Measurements from ENCODE around the gene SIT1.
A peak's percentile ranks its signal among the peaks of the same experiment; 100 is the strongest.

Gene SIT1

DNA sequence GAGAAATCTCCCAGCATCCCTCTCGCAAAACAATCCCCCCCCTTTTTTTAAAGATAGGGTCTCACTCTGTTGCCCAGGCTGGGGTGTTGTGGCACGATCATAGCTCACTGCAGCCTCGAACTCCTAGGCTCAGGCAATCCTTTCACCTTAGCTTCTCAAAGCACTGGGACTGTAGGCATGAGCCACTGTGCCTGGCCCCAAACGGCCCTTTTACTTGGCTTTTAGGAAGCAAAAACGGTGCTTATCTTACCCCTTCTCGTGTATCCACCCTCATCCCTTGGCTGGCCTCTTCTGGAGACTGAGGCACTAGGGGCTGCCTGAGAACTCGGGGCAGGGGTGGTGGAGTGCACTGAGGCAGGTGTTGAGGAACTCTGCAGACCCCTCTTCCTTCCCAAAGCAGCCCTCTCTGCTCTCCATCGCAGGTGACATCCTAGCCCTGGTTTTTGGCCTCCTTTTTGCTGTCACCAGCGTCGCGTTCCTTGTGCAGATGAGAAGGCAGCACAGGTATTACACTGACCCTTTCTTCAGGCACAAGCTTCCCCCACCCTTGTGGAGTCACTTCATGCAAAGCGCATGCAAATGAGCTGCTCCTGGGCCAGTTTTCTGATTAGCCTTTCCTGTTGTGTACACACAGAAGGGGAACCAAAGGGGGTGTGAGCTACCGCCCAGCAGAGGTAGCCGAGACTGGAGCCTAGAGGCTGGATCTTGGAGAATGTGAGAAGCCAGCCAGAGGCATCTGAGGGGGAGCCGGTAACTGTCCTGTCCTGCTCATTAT lies 29.8 kb upstream of the SIT1 start:
- Histone ChIP-seq H3K4me1 (ENCODE audit: control insufficient read depth in 2 of 2, insufficient read depth in 1 of 2, low read depth in 1 of 2, low read length in 2 of 2) (peaks cover 0 to 16% of the 10 kb centered on the region in 2 donors), H2BK5ac (ENCODE audit: low read length) (no peak overlapping the region), H3K9ac (ENCODE audit: low read depth, low read length, poor library complexity) (no peak overlapping the region), H3K4ac (ENCODE audit: low read length) (no peak overlapping the region), H3K4me3 (ENCODE audit: low read length in 2 of 2) (no peak overlapping the region), H3K36me3 (replicated peaks in 1 of 2; ENCODE audit: control insufficient read depth in 2 of 2, insufficient read depth in 2 of 2, low read length in 2 of 2) (peaks cover 19 to 32% of the 10 kb centered on the region in 2 donors), H2AFZ (ENCODE audit: low read length) (no peak overlapping the region), H4K91ac (ENCODE audit: low read depth, low read length, poor library complexity) (no peak overlapping the region), H3K14ac (ENCODE audit: low read length) (no peak overlapping the region), H3K9me3 (replicated peaks in 1 of 2; ENCODE audit: control insufficient read depth in 2 of 2, insufficient read depth in 1 of 2, low read depth in 1 of 2, low read length in 2 of 2) (no peaks in the 10 kb centered on the region), H2BK15ac (ENCODE audit: low read length) (no peak overlapping the region), H2BK12ac (ENCODE audit: low read length) (no peak overlapping the region), H3K23ac (ENCODE audit: low read depth, low read length, poor library complexity) (peak overlapping the region; percentile 6), H2BK120ac (ENCODE audit: low read depth, low read length) (no peak overlapping the region), H4K8ac (ENCODE audit: low read depth, low read length) (no peak overlapping the region), H3K27ac (replicated peaks; ENCODE audit: low read length) (peak overlapping the region; percentile 36), H3K27me3 (ENCODE audit: control insufficient read depth in 3 of 3, insufficient read depth in 3 of 3, low read depth in 1 of 3, low read length in 3 of 3) (peaks cover 0 to 5% (median 0%) of the 10 kb centered on the region in 3 experiments), H3K4me2 (ENCODE audit: insufficient read depth, low read length, poor library complexity, severe bottlenecking) (no peak overlapping the region), H3K18ac (ENCODE audit: low read length) (no peak overlapping the region), H3K79me1 (ENCODE audit: low read depth, low read length) (no peaks in the 10 kb centered on the region), H2AK5ac (ENCODE audit: low read depth, low read length) (peak overlapping the region; percentile 31)
- no peak for DNase-seq (ENCODE audit: low spot score)
- no CpG with 5 or more reads among the region's 15 CpGs for whole genome bisulfite sequencing, 2 donors (ENCODE audit: extremely low coverage in 2 of 2, insufficient read length in 2 of 2, insufficient replicate concordance in 1 of 2)

DNA sequence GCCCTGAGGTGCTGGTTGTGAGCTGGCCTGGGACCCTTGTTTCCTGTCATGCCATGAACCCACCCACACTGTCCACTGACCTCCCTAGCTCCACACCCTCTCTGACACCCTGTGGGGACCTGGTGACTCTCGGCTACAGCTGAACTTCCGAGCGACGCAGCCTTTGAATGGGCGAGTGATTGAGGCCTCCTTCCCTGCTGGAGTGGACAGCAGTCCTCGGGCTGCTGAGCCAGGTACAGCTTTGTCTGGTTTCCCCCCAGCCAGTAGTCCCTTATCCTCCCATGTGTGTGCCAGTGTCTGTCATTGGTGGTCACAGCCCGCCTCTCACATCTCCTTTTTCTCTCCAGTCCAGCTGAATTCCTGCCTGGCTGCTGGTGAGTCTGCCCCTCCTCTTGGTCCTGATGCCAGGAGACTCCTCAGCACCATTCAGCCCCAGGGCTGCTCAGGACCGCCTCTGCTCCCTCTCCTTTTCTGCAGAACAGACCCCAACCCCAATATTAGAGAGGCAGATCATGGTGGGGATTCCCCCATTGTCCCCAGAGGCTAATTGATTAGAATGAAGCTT lies 29.1 kb upstream of the SIT1 start:
- Histone ChIP-seq H2BK5ac (ENCODE audit: low read length) (no peak overlapping the region), H3K4me3 (ENCODE audit: low read length in 2 of 2) (no peak overlapping the region), H3K4ac (ENCODE audit: low read length) (no peak overlapping the region), H3K79me1 (ENCODE audit: low read depth, low read length) (no peaks in the 10 kb centered on the region), H2BK15ac (ENCODE audit: low read length) (peak overlapping the region; percentile 40), H2BK120ac (ENCODE audit: low read depth, low read length) (no peak overlapping the region), H3K4me2 (ENCODE audit: insufficient read depth, low read length, poor library complexity, severe bottlenecking) (no peak overlapping the region), H2AK5ac (ENCODE audit: low read depth, low read length) (peak overlapping the region; percentile 31), H3K14ac (ENCODE audit: low read length) (no peak overlapping the region), H3K18ac (ENCODE audit: low read length) (peak overlapping the region; percentile 39), H3K23ac (ENCODE audit: low read depth, low read length, poor library complexity) (peak overlapping the region; percentile 59), H3K9me3 (replicated peaks in 1 of 2; ENCODE audit: control insufficient read depth in 2 of 2, insufficient read depth in 1 of 2, low read depth in 1 of 2, low read length in 2 of 2) (no peaks in the 10 kb centered on the region), H4K8ac (ENCODE audit: low read depth, low read length) (no peak overlapping the region), H2AFZ (ENCODE audit: low read length) (no peak overlapping the region), H3K9ac (ENCODE audit: low read depth, low read length, poor library complexity) (no peak overlapping the region), H3K4me1 (ENCODE audit: control insufficient read depth in 2 of 2, insufficient read depth in 1 of 2, low read depth in 1 of 2, low read length in 2 of 2) (peaks cover 0 to 16% of the 10 kb centered on the region in 2 donors), H3K27ac (replicated peaks; ENCODE audit: low read length) (no peak overlapping the region), H3K27me3 (ENCODE audit: control insufficient read depth in 3 of 3, insufficient read depth in 3 of 3, low read depth in 1 of 3, low read length in 3 of 3) (peaks cover 0 to 10% (median 0%) of the 10 kb centered on the region in 3 experiments), H3K36me3 (replicated peaks in 1 of 2; ENCODE audit: control insufficient read depth in 2 of 2, insufficient read depth in 2 of 2, low read length in 2 of 2) (peaks cover 14 to 25% of the 10 kb centered on the region in 2 donors), H2BK12ac (ENCODE audit: low read length) (no peak overlapping the region), H4K91ac (ENCODE audit: low read depth, low read length, poor library complexity) (no peak overlapping the region)
- no CpG with 5 or more reads among the region's 8 CpGs for WGBS, 2 donors (ENCODE audit: extremely low coverage in 2 of 2, insufficient read length in 2 of 2, insufficient replicate concordance in 1 of 2)
- DNase-seq (ENCODE audit: low spot score) = no peak

DNA sequence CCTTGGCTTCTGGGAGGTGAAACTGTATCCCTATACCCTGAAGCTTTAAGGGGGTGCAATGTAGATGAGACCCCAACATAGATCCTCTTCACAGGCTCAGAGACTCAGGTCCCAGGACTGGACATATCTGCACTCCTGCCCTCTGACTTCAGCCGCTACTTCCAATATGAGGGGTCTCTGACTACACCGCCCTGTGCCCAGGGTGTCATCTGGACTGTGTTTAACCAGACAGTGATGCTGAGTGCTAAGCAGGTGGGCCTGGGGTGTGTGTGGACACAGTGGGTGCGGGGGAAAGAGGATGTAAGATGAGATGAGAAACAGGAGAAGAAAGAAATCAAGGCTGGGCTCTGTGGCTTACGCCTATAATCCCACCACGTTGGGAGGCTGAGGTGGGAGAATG lies 28.4 kb upstream of the SIT1 start:
- H2AFZ ChIP-seq (ENCODE audit: low read length) = no peak overlapping the region
- no peaks in the 10 kb centered on the region for H3K79me1 ChIP-seq (ENCODE audit: low read depth, low read length)
- WGBS, 2 donors (ENCODE audit: extremely low coverage in 2 of 2, insufficient read length in 2 of 2, insufficient replicate concordance in 1 of 2) = no CpG with 5 or more reads among the region's 5 CpGs
- no peak overlapping the region for H4K8ac ChIP-seq (ENCODE audit: low read depth, low read length)
- H3K4me3 ChIP-seq (ENCODE audit: low read length in 2 of 2) = no peak overlapping the region
- peaks cover 0 to 18% (median 0%) of the 10 kb centered on the region in 3 experiments for H3K27me3 ChIP-seq (ENCODE audit: control insufficient read depth in 3 of 3, insufficient read depth in 3 of 3, low read depth in 1 of 3, low read length in 3 of 3)
- no peak for DNase-seq (ENCODE audit: low spot score)
- no peak overlapping the region for H2BK120ac ChIP-seq (ENCODE audit: low read depth, low read length)
- H2BK15ac ChIP-seq (ENCODE audit: low read length) = no peak overlapping the region
- peak overlapping the region; percentile 22 for H3K18ac ChIP-seq (ENCODE audit: low read length)
- no peak overlapping the region for H3K14ac ChIP-seq (ENCODE audit: low read length)
- H3K36me3 ChIP-seq (replicated peaks in 1 of 2; ENCODE audit: control insufficient read depth in 2 of 2, insufficient read depth in 2 of 2, low read length in 2 of 2) = peaks cover 10 to 19% of the 10 kb centered on the region in 2 donors
- no peak overlapping the region for H2AK5ac ChIP-seq (ENCODE audit: low read depth, low read length)
- H2BK5ac ChIP-seq (ENCODE audit: low read length) = no peak overlapping the region
- no peak overlapping the region for H3K4ac ChIP-seq (ENCODE audit: low read length)
- H2BK12ac ChIP-seq (ENCODE audit: low read length) = no peak overlapping the region
- H3K4me2 ChIP-seq (ENCODE audit: insufficient read depth, low read length, poor library complexity, severe bottlenecking) = no peak overlapping the region
- H3K27ac ChIP-seq (replicated peaks; ENCODE audit: low read length) = no peak overlapping the region
- H4K91ac ChIP-seq (ENCODE audit: low read depth, low read length, poor library complexity) = no peak overlapping the region
- peak overlapping the region; percentile 9 for H3K9ac ChIP-seq (ENCODE audit: low read depth, low read length, poor library complexity)
- H3K4me1 ChIP-seq (ENCODE audit: control insufficient read depth in 2 of 2, insufficient read depth in 1 of 2, low read depth in 1 of 2, low read length in 2 of 2) = peaks cover 0 to 16% of the 10 kb centered on the region in 2 donors
- no peaks in the 10 kb centered on the region for H3K9me3 ChIP-seq (replicated peaks in 1 of 2; ENCODE audit: control insufficient read depth in 2 of 2, insufficient read depth in 1 of 2, low read depth in 1 of 2, low read length in 2 of 2)
- H3K23ac ChIP-seq (ENCODE audit: low read depth, low read length, poor library complexity) = no peak overlapping the region

DNA sequence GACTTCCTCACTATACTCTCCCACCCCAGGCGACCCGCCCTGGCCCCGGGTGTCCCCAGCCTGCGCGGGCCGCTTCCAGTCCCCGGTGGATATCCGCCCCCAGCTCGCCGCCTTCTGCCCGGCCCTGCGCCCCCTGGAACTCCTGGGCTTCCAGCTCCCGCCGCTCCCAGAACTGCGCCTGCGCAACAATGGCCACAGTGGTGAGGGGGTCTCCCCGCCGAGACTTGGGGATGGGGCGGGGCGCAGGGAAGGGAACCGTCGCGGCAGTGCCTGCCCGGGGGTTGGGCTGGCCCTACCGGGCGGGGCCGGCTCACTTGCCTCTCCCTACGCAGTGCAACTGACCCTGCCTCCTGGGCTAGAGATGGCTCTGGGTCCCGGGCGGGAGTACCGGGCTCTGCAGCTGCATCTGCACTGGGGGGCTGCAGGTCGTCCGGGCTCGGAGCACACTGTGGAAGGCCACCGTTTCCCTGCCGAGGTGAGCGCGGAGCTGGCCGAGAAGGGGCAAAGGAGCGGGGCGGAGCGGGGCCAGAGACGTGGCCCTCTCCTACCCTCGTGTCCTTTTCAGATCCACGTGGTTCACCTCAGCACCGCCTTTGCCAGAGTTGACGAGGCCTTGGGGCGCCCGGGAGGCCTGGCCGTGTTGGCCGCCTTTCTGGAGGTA lies 25.1 kb upstream of the SIT1 start:
- peak overlapping the region in 1 of 2 donors; percentile 78 for H3K4me3 ChIP-seq (ENCODE audit: low read length in 2 of 2)
- H2BK12ac ChIP-seq (ENCODE audit: low read length) = peak overlapping the region; percentile 65
- no peaks in the 10 kb centered on the region for H3K36me3 ChIP-seq (replicated peaks in 1 of 2; ENCODE audit: control insufficient read depth in 2 of 2, insufficient read depth in 2 of 2, low read length in 2 of 2)
- H3K4me2 ChIP-seq (ENCODE audit: insufficient read depth, low read length, poor library complexity, severe bottlenecking) = peak overlapping the region; percentile 91
- peak overlapping the region; percentile 29 for H2AFZ ChIP-seq (ENCODE audit: low read length)
- DNase-seq (ENCODE audit: low spot score) = peak; percentile 87
- H3K79me1 ChIP-seq (ENCODE audit: low read depth, low read length) = no peaks in the 10 kb centered on the region
- H3K4ac ChIP-seq (ENCODE audit: low read length) = peak overlapping the region; percentile 47
- peaks cover 0 to 34% (median 0%) of the 10 kb centered on the region in 3 experiments for H3K27me3 ChIP-seq (ENCODE audit: control insufficient read depth in 3 of 3, insufficient read depth in 3 of 3, low read depth in 1 of 3, low read length in 3 of 3)
- peak overlapping the region; percentile 79 for H2BK5ac ChIP-seq (ENCODE audit: low read length)
- peak overlapping the region; percentile 85 for H3K9ac ChIP-seq (ENCODE audit: low read depth, low read length, poor library complexity)
- H3K14ac ChIP-seq (ENCODE audit: low read length) = peak overlapping the region; percentile 90
- peak overlapping the region; percentile 59 for H3K23ac ChIP-seq (ENCODE audit: low read depth, low read length, poor library complexity)
- no peak overlapping the region for H3K27ac ChIP-seq (replicated peaks; ENCODE audit: low read length)
- no peak overlapping the region for H4K91ac ChIP-seq (ENCODE audit: low read depth, low read length, poor library complexity)
- peaks cover 0 to 15% of the 10 kb centered on the region in 2 donors for H3K4me1 ChIP-seq (ENCODE audit: control insufficient read depth in 2 of 2, insufficient read depth in 1 of 2, low read depth in 1 of 2, low read length in 2 of 2)
- peak overlapping the region; percentile 87 for H4K8ac ChIP-seq (ENCODE audit: low read depth, low read length)
- no peaks in the 10 kb centered on the region for H3K9me3 ChIP-seq (replicated peaks in 1 of 2; ENCODE audit: control insufficient read depth in 2 of 2, insufficient read depth in 1 of 2, low read depth in 1 of 2, low read length in 2 of 2)
- no CpG with 5 or more reads among the region's 51 CpGs for WGBS, 2 donors (ENCODE audit: extremely low coverage in 2 of 2, insufficient read length in 2 of 2, insufficient replicate concordance in 1 of 2)
- H2BK120ac ChIP-seq (ENCODE audit: low read depth, low read length) = peak overlapping the region; percentile 73
- H2BK15ac ChIP-seq (ENCODE audit: low read length) = peak overlapping the region; percentile 91
- no peak overlapping the region for H2AK5ac ChIP-seq (ENCODE audit: low read depth, low read length)
- H3K18ac ChIP-seq (ENCODE audit: low read length) = peak overlapping the region; percentile 99

Measured in neuronal stem cell (in vitro differentiated cells).